ENCODE measurements around the gene FHL5. TPM values are rescaled to one million over a fixed set of nuclear protein-coding genes. Genes with fewer than 3 reads are reported as not detected.

FHL5 gene
- total RNA-seq (ENCODE audit: low replicate concordance) = not detected in 2 replicates

DNA sequence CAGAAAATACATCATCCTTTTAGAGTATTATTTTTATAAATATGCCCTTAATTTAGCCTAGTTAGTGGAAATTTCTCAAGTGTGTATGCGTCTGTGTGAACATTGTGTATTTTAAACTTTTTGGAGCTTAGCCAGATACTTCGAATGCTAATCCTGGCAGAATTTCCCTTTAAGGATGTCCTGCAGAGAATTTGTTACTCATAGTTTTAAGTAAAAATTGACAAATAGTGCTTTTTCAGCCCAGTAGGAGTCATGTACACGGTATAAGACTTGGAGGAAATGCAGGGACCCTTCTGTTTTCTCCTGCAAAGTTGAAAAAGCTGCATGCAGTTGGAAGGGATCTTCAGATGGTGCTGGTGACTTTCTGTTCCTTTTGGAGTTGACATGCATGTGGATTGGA is at the start of gene FHL5:
Gene FHL5 (plus strand): TSS at position 243 of the 400 bp plus-strand sequence. CDS start 40,486 bp downstream, outside the sequence.
- DNase-seq (ENCODE audit: low read depth) = no peak
- TF ChIP-seq CTCF (IDR thresholded peaks at IDR 0.05; ENCODE audit: insufficient read depth, low read length) = no peak

DNA sequence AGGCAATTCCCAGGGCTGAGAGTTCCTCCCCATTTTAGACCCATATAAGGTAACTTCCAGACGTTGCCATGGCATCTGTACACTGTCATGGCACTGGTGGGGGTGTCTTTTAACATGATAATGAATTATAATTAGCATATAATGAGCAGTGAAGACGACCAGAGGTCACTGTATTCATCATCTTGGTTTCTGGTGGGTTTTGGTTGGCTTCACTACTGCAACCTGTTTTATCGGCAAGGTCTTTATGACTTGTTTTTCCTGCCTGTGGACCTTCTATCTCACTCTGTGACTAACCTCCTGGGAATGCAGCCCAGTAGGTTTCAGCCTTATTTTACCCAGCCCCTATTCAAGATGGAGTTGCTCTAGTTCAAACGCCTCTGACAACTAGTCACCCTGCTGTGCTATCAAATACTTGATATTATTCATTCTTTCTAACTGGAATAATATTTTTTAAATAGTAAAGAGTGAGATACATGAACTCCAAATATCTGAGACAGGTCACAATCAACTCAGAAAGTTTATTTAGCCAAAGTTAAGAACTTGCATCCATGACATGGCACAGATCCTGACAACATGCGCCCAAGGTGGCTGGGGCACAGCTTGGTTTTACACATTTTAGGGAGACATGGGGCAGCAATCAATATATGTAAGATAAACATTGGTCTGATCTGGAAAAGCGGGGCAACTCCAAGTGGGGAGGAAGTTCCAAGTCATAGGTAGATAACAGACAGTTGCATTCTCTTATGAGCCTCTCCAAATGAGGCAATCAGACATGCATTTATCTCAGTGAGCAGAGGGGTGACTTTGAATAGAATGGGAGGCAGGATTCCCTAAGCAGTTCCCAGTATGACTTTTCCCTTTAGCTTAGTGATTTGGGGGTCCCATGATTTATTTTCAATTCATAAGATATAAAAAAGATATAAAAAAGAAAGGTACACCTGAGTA is 42.5 kb upstream of the FHL5 start:
- TF ChIP-seq CTCF (IDR thresholded peaks at IDR 0.05; ENCODE audit: insufficient read depth, low read length) = no peak
- peak; percentile 46 for DNase-seq (ENCODE audit: low read depth)
- peak overlapping the region; percentile 84 for H3K4me3 ChIP-seq (ENCODE audit: low read depth, low read length)

More for the DNA sequence above, at the start of gene FHL5:
- no peak within 1 kb of the TSS for H3K4me3 ChIP-seq (ENCODE audit: low read depth, low read length)

DNA sequence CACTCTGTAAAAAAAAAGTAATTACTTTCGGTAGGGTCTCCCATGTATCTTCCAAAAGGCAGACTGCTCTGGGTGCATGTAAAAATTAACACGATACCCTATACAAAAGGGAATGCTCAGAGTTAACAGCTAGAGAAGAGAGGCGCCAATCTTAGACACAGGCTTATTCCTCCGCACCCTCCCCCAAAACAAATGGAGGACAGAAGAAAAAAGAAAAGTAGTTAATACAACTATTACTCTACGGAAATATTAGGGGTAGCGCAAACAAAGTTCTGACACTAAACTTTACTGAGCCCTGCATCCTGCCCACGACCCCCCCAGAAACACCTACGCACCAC is 41.7 kb upstream of the FHL5 start:
- no peak for TF ChIP-seq CTCF (IDR thresholded peaks at IDR 0.05; ENCODE audit: insufficient read depth, low read length)
- DNase-seq (ENCODE audit: low read depth) = no peak
- H3K4me3 ChIP-seq (ENCODE audit: low read depth, low read length) = peak overlapping the region; percentile 84

GRCh38 chr6:96521644-96522464 is 41.1 kb upstream of the FHL5 start, which contains the start of gene UFL1:
Gene UFL1 (plus strand): TSS chr6:96521806. CDS start chr6:96521874, 68 bp downstream.
- peak; percentile 18 for TF ChIP-seq CTCF (IDR thresholded peaks at IDR 0.05; ENCODE audit: insufficient read depth, low read length)
- peak; percentile 87 for DNase-seq (ENCODE audit: low read depth)
- H3K4me3 ChIP-seq (ENCODE audit: low read depth, low read length) = peak within 1 kb of the TSS; percentile 84

- peak overlapping the region; percentile 84 for H3K4me3 ChIP-seq (ENCODE audit: low read depth, low read length)
- peak; percentile 30 for DNase-seq (ENCODE audit: low read depth)
- TF ChIP-seq CTCF (IDR thresholded peaks at IDR 0.05; ENCODE audit: insufficient read depth, low read length) = no peak
Observed at GRCh38 chr6:96522465-96523009, 40.4 kb upstream of the FHL5 start.

- TF ChIP-seq CTCF (IDR thresholded peaks at IDR 0.05; ENCODE audit: insufficient read depth, low read length) = no peak
- DNase-seq (ENCODE audit: low read depth) = no peak
- no peak overlapping the region for H3K4me3 ChIP-seq (ENCODE audit: low read depth, low read length)
Observed at GRCh38 chr6:96528193-96528592, 34.7 kb upstream of the FHL5 start.

Data from fibroblast of the aortic adventitia (primary cell).